Spleen (tissue), 7 donors: ENCODE results near the gene VPS52.

ENCODE experiments used
- CTCF ChIP-seq, 11 experiments: fragments of 200-600 bp in 7 of 11; fragments of 450-650 bp in 4 of 11; sonication (generic) in 4 of 11; IDR thresholded peaks in 8 of 11; conservative IDR thresholded peaks in 3 of 11; 1 replicate in 7 of 11; 2 replicates in 4 of 11; pipeline versions ENCODE4 v1.4.0 to v1.8.0; 2016 to 2021; ENCODE audit warnings: antibody characterized with exemption in 11 of 11, inconsistent platforms in 4 of 11, mild to moderate bottlenecking in 1 of 11
- POLR2A ChIP-seq, 3 donors: fragments of 450-650 bp; IDR thresholded peaks; one replicate each; pipeline ENCODE4 v1.5.1; 2017; ENCODE audit warnings: antibody characterized with exemption in 3 of 3, mild to moderate bottlenecking in 1 of 3
- POLR2AphosphoS5 ChIP-seq, 3 donors: sonication (generic); formaldehyde crosslinking; IDR thresholded peaks; one replicate each; pipeline ENCODE4 v1.5.1; 2017; ENCODE audit warnings: antibody characterized with exemption in 3 of 3
- donor health status: DM: no; HTN: no; CAD: no; lungs with moderate emphysema.
- donor health status: DM: no; HTN: no; CAD: no.
- donor health status: DM: no; HTN: no; CAD: no.

GRCh38 chr6:33279257-33279695 is 7.6 kb upstream of the VPS52 start:
- peak; percentile 55 to 70 (median 61) for TF ChIP-seq POLR2AphosphoS5 (IDR thresholded peaks at IDR 0.05)
- TF ChIP-seq CTCF (IDR thresholded peaks at IDR 0.05 in 8 of 11, conservative IDR thresholded peaks at IDR 0.05 in 3 of 11), result no peak
- no peak for TF ChIP-seq POLR2A (IDR thresholded peaks at IDR 0.05)
